Bronchial epithelial cell (primary cell): ENCODE results near the gene FYTTD1. TPM values are rescaled to one million over a fixed set of nuclear protein-coding genes. Genes with fewer than 3 reads are reported as not detected.

Source experiments
- DNase-seq: peaks from one replicate; pipeline ENCODE4 v3.0.0-alpha.2; 2010; ENCODE audit warnings: low read depth
- FAIRE-seq: peaks from 2 replicates; lab custom pipeline; 2011; peaks lifted over from hg19 to GRCh38; lab: Jason Lieb, UNC
- H3K27me3 ChIP-seq: 2 replicates; pipeline ENCODE4 v1.5.1; 2011; ENCODE audit warnings: low read length; ENCODE audit not compliant: control insufficient read depth, insufficient read depth
- H3K36me3 ChIP-seq: 2 replicates; pipeline ENCODE4 v1.5.1; 2011; ENCODE audit warnings: low read length; ENCODE audit not compliant: control insufficient read depth, insufficient read depth
- H3K4me3 ChIP-seq: 2 replicates; pipeline ENCODE4 v1.5.1; 2011; ENCODE audit warnings: mild to moderate bottlenecking, low read depth, low read length, control low read depth
- CTCF ChIP-seq: IDR thresholded peaks from 2 replicates; pipeline ENCODE4 v1.5.1; 2011; ENCODE audit warnings: mild to moderate bottlenecking, moderate library complexity, low read length, control low read depth, inconsistent platforms; ENCODE audit not compliant: insufficient read depth, severe bottlenecking
- total RNA-seq: library from RNA; depleted of rRNA; stranded (reverse); fragments of >200 nt; gene quantifications from 2 replicates; pipeline ENCODE4 v1.2.1, GENCODE V29; 2014

The FYTTD1 gene
- total RNA-seq, 1 donor from 2014 or later, result 37.9 TPM

GRCh38 chr3:197804511-197804910, 54.8 kb downstream of the FYTTD1 start:
- TF ChIP-seq CTCF, result no peak
- no peaks in the 10 kb centered on the region for H3K27me3 ChIP-seq
- H3K4me3 ChIP-seq, result no peak overlapping the region
- FAIRE-seq (no peak), DNase-seq (no peak)
- H3K36me3 ChIP-seq, result no peaks in the 10 kb centered on the region

- FAIRE-seq (no peak), DNase-seq (no peak)
- no peak for TF ChIP-seq CTCF
- Histone ChIP-seq H3K4me3 (no peak overlapping the region), H3K27me3 (no peaks in the 10 kb centered on the region), H3K36me3 (no peaks in the 10 kb centered on the region)
Measured at GRCh38 chr3:197807969-197808587, 58.4 kb downstream of the FYTTD1 start.

GRCh38 chr3:197809356-197810020, 59.8 kb downstream of the FYTTD1 start:
- no peak for DNase-seq
- no peak for TF ChIP-seq CTCF
- Histone ChIP-seq H3K27me3 (no peaks in the 10 kb centered on the region), H3K36me3 (no peaks in the 10 kb centered on the region), H3K4me3 (no peak overlapping the region)
- FAIRE-seq, result no peak

- FAIRE-seq, result no peak
- no peaks in the 10 kb centered on the region for H3K27me3 ChIP-seq
- no peak for TF ChIP-seq CTCF
- H3K4me3 ChIP-seq, result no peak overlapping the region
- DNase-seq, result no peak
- no peaks in the 10 kb centered on the region for H3K36me3 ChIP-seq
Measured at GRCh38 chr3:197810901-197811300, 61.2 kb downstream of the FYTTD1 start.

GRCh38 chr3:197811343-197811742, 61.7 kb downstream of the FYTTD1 start:
- Histone ChIP-seq H3K4me3 (no peak overlapping the region), H3K36me3 (no peaks in the 10 kb centered on the region), H3K27me3 (no peaks in the 10 kb centered on the region)
- DNase-seq, result no peak
- no peak for FAIRE-seq
- no peak for TF ChIP-seq CTCF
